ENCODE measurements around the gene SGIP1. TPM values are rescaled to one million over a fixed set of nuclear protein-coding genes. Genes with fewer than 3 reads are reported as not detected.

SGIP1 gene
- total and polyA plus RNA-seq, 2 experiments from 2014 or later, result 2.4 to 6.1 TPM

- TF ChIP-seq, protein P1, sequence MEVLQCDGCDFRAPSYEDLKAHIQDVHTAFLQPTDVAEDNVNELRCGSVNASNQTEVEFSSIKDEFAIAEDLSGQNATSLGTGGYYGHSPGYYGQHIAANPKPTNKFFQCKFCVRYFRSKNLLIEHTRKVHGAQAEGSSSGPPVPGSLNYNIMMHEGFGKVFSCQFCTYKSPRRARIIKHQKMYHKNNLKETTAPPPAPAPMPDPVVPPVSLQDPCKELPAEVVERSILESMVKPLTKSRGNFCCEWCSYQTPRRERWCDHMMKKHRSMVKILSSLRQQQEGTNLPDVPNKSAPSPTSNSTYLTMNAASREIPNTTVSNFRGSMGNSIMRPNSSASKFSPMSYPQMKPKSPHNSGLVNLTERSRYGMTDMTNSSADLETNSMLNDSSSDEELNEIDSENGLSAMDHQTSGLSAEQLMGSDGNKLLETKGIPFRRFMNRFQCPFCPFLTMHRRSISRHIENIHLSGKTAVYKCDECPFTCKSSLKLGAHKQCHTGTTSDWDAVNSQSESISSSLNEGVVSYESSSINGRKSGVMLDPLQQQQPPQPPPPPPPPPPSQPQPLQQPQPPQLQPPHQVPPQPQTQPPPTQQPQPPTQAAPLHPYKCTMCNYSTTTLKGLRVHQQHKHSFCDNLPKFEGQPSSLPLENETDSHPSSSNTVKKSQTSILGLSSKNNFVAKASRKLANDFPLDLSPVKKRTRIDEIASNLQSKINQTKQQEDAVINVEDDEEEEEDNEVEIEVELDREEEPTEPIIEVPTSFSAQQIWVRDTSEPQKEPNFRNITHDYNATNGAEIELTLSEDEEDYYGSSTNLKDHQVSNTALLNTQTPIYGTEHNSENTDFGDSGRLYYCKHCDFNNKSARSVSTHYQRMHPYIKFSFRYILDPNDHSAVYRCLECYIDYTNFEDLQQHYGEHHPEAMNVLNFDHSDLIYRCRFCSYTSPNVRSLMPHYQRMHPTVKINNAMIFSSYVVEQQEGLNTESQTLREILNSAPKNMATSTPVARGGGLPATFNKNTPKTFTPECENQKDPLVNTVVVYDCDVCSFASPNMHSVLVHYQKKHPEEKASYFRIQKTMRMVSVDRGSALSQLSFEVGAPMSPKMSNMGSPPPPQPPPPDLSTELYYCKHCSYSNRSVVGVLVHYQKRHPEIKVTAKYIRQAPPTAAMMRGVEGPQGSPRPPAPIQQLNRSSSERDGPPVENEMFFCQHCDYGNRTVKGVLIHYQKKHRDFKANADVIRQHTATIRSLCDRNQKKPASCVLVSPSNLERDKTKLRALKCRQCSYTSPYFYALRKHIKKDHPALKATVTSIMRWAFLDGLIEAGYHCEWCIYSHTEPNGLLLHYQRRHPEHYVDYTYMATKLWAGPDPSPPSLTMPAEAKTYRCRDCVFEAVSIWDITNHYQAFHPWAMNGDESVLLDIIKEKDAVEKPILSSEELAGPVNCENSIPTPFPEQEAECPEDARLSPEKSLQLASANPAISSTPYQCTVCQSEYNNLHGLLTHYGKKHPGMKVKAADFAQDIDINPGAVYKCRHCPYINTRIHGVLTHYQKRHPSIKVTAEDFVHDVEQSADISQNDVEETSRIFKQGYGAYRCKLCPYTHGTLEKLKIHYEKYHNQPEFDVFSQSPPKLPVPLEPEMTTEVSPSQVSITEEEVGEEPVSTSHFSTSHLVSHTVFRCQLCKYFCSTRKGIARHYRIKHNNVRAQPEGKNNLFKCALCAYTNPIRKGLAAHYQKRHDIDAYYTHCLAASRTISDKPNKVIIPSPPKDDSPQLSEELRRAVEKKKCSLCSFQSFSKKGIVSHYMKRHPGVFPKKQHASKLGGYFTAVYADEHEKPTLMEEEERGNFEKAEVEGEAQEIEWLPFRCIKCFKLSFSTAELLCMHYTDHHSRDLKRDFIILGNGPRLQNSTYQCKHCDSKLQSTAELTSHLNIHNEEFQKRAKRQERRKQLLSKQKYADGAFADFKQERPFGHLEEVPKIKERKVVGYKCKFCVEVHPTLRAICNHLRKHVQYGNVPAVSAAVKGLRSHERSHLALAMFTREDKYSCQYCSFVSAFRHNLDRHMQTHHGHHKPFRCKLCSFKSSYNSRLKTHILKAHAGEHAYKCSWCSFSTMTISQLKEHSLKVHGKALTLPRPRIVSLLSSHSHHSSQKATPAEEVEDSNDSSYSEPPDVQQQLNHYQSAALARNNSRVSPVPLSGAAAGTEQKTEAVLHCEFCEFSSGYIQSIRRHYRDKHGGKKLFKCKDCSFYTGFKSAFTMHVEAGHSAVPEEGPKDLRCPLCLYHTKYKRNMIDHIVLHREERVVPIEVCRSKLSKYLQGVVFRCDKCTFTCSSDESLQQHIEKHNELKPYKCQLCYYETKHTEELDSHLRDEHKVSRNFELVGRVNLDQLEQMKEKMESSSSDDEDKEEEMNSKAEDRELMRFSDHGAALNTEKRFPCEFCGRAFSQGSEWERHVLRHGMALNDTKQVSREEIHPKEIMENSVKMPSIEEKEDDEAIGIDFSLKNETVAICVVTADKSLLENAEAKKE (CRISPR knock-in tag; IDR thresholded peaks at IDR 0.05), result no peak
These were observed 16.0 kb upstream of the SGIP1 start (continued) for GRCh38 chr1:66517959-66518358.

- Histone ChIP-seq H3K4me1 (ENCODE audit: insufficient read depth) (no peaks in the 10 kb centered on the region), H3K9me2 (ENCODE audit: insufficient read depth) (no peaks in the 10 kb centered on the region), H4K20me1 (replicated peaks; ENCODE audit: insufficient read depth) (no peaks in the 10 kb centered on the region), H3K27ac (ENCODE audit: low read depth) (no peak overlapping the region), H3K36me3 (ENCODE audit: insufficient read depth) (no peaks in the 10 kb centered on the region), H3K4me2 (no peak overlapping the region), H3K79me2 (replicated peaks; ENCODE audit: insufficient read depth) (no peaks in the 10 kb centered on the region), H3K27me3 (ENCODE audit: insufficient read depth) (no peaks in the 10 kb centered on the region), H2AFZ (no peak overlapping the region), H3K4me3 (no peak overlapping the region), H3F3A (replicated peaks; ENCODE audit: low read depth) (no peaks in the 10 kb centered on the region)
- no peaks in the 10 kb centered on the region for H3K27me3 Mint-ChIP-seq (ENCODE audit: insufficient read depth, low read depth, poor library complexity)
- H3K9me3 Mint-ChIP-seq, result no peaks in the 10 kb centered on the region
- DNase-seq (ENCODE audit: low spot score) (no peak), ATAC-seq (no peak)
- no peaks in the 10 kb centered on the region for H3K4me1 Mint-ChIP-seq
- H3K27ac Mint-ChIP-seq, result no peak overlapping the region
- H3K4me3 Mint-ChIP-seq, result no peak overlapping the region
- no peaks in the 10 kb centered on the region for H3K36me3 Mint-ChIP-seq (ENCODE audit: low read depth)
- TF ChIP-seq POLR2AphosphoS5 (IDR thresholded peaks at IDR 0.05; ENCODE audit: low read depth), result no peak
- no peak for TF ChIP-seq CREB1 (CRISPR knock-in tag; IDR thresholded peaks at IDR 0.05; ENCODE audit: low read depth)
- TF ChIP-seq ZNF331 (CRISPR knock-in tag; IDR thresholded peaks at IDR 0.05; ENCODE audit: low read depth), result no peak
- no peak for TF ChIP-seq ZNF114 (CRISPR knock-in tag; IDR thresholded peaks at IDR 0.05)
- no peak for TF ChIP-seq CTCF (conservative IDR thresholded peaks at IDR 0.05; ENCODE audit: low read depth in 2 of 2)
- TF ChIP-seq NANOG (IDR thresholded peaks at IDR 0.05; ENCODE audit: borderline replicate concordance), result no peak
- TF ChIP-seq EZH2 (IDR thresholded peaks at IDR 0.05; ENCODE audit: low read depth, unreplicated experiment), result no peak
- TF ChIP-seq REST (IDR thresholded peaks at IDR 0.05; ENCODE audit: unreplicated experiment), result no peak
- TF ChIP-seq, protein P2, sequence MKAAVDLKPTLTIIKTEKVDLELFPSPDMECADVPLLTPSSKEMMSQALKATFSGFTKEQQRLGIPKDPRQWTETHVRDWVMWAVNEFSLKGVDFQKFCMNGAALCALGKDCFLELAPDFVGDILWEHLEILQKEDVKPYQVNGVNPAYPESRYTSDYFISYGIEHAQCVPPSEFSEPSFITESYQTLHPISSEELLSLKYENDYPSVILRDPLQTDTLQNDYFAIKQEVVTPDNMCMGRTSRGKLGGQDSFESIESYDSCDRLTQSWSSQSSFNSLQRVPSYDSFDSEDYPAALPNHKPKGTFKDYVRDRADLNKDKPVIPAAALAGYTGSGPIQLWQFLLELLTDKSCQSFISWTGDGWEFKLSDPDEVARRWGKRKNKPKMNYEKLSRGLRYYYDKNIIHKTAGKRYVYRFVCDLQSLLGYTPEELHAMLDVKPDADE (IDR thresholded peaks at IDR 0.05), result no peak
- TF ChIP-seq JUNB (IDR thresholded peaks at IDR 0.05; ENCODE audit: unreplicated experiment), result no peak
These were observed 15.3 kb upstream of the SGIP1 start for GRCh38 chr1:66518654-66519053.

All from GM23338 (cell line).